Endothelial cell (in vitro differentiated cells): Measurements from ENCODE around the gene SNPH. TPM values are rescaled to one million over a fixed set of nuclear protein-coding genes. Genes with fewer than 3 reads are reported as not detected.

ENCODE experiments used
- DNase-seq: peaks from one replicate; pipeline ENCODE4 v3.0.0; 2021; ENCODE audit warnings: low spot score
- H3K27ac Mint-ChIP-seq: one replicate; pipeline ENCODE4 v1.8.0; 2021; ENCODE audit warnings: mixed read lengths, inconsistent platforms; ENCODE audit not compliant: unreplicated experiment
- H3K27me3 Mint-ChIP-seq: one replicate; pipeline ENCODE4 v1.8.0; 2021; ENCODE audit warnings: mild to moderate bottlenecking, moderate library complexity, mixed read lengths, inconsistent platforms; ENCODE audit not compliant: unreplicated experiment
- H3K36me3 Mint-ChIP-seq: one replicate; pipeline ENCODE4 v1.8.0; 2021; ENCODE audit warnings: mild to moderate bottlenecking, low read depth, mixed read lengths, inconsistent platforms; ENCODE audit not compliant: unreplicated experiment
- H3K4me1 Mint-ChIP-seq: one replicate; pipeline ENCODE4 v1.8.0; 2021; ENCODE audit warnings: mild to moderate bottlenecking, mixed read lengths, inconsistent platforms; ENCODE audit not compliant: unreplicated experiment
- H3K4me3 Mint-ChIP-seq: one replicate; pipeline ENCODE4 v1.8.0; 2021; ENCODE audit warnings: mild to moderate bottlenecking, mixed read lengths, inconsistent platforms; ENCODE audit not compliant: unreplicated experiment
- H3K9me3 Mint-ChIP-seq: one replicate; pipeline ENCODE4 v1.8.0; 2021; ENCODE audit warnings: mixed read lengths, inconsistent platforms; ENCODE audit not compliant: unreplicated experiment
- CTCF ChIP-seq: fragments of 200-600 bp; sonication (generic); IDR thresholded peaks from one replicate; pipeline ENCODE4 v1.5.0; 2021; ENCODE audit warnings: antibody characterized with exemption; ENCODE audit not compliant: unreplicated experiment
- total RNA-seq: library from RNA; stranded (reverse); fragmentation: NEBNext Ultra II Directional; extraction: Animal tissue kit (Norgen Biotek cat#: 25700); gene quantifications from one replicate; pipeline ENCODE4 v1.2.1, GENCODE V29; 2021; ENCODE audit not compliant: unreplicated experiment

Gene SNPH
- total RNA-seq, 1 donor from 2014 or later: 8.4 TPM

DNA sequence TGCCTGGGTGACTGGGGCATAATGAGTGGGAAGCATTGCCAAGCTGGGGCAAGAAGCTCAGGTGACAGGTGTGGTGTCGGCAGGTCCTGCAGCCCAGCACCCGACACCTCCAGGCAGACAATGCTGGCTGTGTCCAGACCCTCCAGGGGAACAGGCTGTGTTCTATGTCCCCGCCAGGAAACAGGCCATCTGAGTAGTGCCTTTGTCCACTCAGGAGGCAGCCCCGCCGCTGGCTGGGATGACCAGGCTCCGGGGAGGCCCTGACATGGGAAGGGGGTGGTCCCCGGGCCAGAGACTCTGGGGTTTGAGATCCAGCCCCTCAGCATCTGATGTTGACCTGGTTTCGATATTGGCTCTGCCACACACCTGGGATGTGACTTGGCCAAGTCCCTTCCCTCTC is 28.4 kb downstream of the SNPH start:
- Mint-ChIP-seq H3K36me3 (peaks cover 16% of the 10 kb centered on the region), H3K4me3 (no peak overlapping the region), H3K27ac (no peak overlapping the region), H3K27me3 (peaks cover 2% of the 10 kb centered on the region), H3K4me1 (peaks cover 24% of the 10 kb centered on the region), H3K9me3 (no peaks in the 10 kb centered on the region)
- no peak for TF ChIP-seq CTCF
- DNase-seq: no peak

GRCh38 chr20:1295276-1295930 is 29.3 kb downstream of the SNPH start:
- no peak for DNase-seq
- Mint-ChIP-seq H3K27ac (no peak overlapping the region), H3K27me3 (peaks cover 2% of the 10 kb centered on the region), H3K4me1 (peaks cover 24% of the 10 kb centered on the region), H3K4me3 (peak overlapping the region; percentile 23), H3K36me3 (peaks cover 16% of the 10 kb centered on the region), H3K9me3 (no peaks in the 10 kb centered on the region)
- TF ChIP-seq CTCF: no peak

- peaks cover 17% of the 10 kb centered on the region for H3K36me3 Mint-ChIP-seq
- H3K27ac Mint-ChIP-seq: no peak overlapping the region
- TF ChIP-seq CTCF: no peak
- H3K27me3 Mint-ChIP-seq: peaks cover 2% of the 10 kb centered on the region
- H3K4me3 Mint-ChIP-seq: no peak overlapping the region
- H3K9me3 Mint-ChIP-seq: no peaks in the 10 kb centered on the region
- DNase-seq: no peak
- peaks cover 22% of the 10 kb centered on the region for H3K4me1 Mint-ChIP-seq
Observed at GRCh38 chr20:1296117-1296610, 30.1 kb downstream of the SNPH start.

DNA sequence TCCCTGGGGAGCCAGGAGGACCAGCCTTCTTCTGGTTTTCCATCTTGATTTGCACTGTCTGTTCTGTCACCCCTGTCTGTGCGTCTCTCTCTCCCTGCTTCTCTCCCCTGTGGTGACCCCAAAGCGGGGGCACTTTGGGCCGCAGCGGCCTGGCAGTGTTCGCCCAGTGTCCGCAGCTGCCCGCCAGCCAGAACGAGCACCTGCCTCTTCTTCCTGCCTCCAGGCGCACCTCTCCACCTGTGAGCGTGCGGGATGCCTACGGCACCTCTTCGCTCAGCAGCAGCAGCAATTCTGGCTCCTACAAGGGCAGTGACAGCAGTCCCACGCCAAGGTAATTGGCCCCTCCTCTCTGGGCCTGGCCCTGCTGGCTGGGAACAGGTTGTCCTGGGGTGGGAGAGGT is 30.8 kb downstream of the SNPH start:
- Mint-ChIP-seq H3K4me3 (no peak overlapping the region), H3K9me3 (no peaks in the 10 kb centered on the region), H3K27me3 (peaks cover 2% of the 10 kb centered on the region), H3K27ac (no peak overlapping the region), H3K4me1 (peaks cover 20% of the 10 kb centered on the region), H3K36me3 (peaks cover 20% of the 10 kb centered on the region)
- DNase-seq: no peak
- no peak for TF ChIP-seq CTCF

DNA sequence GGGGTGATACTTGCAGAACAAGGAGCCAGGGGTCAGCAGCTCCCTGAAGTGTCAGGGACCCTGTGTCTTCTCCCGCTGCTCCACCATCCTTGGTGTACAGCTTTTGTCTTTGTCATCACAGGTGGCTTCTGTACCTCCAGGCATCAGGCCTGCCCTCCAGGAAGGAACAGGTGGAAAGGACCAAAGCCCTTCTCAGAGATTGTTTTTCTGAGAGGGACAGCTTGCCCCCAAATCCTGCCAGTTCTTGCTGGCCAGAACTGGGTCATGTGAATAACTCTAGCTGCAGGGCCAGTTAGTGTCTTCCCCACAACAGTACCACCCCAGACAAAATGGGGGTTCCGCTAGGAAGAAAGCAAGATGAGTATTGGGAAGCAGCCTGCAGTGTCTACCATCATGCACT is 31.4 kb downstream of the SNPH start:
- TF ChIP-seq CTCF: no peak
- peaks cover 2% of the 10 kb centered on the region for H3K27me3 Mint-ChIP-seq
- peaks cover 18% of the 10 kb centered on the region for H3K36me3 Mint-ChIP-seq
- H3K9me3 Mint-ChIP-seq: no peaks in the 10 kb centered on the region
- peaks cover 15% of the 10 kb centered on the region for H3K4me1 Mint-ChIP-seq
- no peak for DNase-seq
- no peak overlapping the region for H3K27ac Mint-ChIP-seq
- no peak overlapping the region for H3K4me3 Mint-ChIP-seq
